OCI-M2 (cell line): ENCODE results near the gene MIB1.

ENCODE experiments used
- DNase-seq: peaks from one replicate; lab custom pipeline; 2025; ENCODE audit not compliant: unreplicated experiment; lab: John Stamatoyannopoulos, UW

MIB1 gene

GRCh38 chr18:21868770-21869169 is 128.2 kb downstream of the MIB1 start:
- DNase-seq: no peak

DNA sequence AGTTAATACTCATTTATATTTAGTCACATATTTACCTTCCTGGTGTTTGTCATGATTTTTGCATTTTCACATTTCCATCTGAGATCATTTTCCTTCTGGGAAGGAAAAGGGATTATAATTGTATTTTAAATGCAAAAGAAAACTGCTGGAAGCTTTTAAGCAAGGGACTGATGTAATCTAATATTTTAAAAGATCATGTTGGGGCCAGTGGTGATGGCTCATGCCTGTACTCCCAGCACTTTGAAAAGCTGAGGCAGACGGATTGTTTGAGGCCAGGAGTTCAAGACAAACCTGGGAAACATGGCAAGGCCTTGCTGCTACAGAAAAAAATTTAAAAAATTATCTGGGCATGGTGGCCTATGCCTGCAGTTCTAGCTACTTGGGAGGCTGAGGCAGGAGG is 149.0 kb downstream of the MIB1 start:
- no peak for DNase-seq

- no peak for DNase-seq
Observed at GRCh38 chr18:21894619-21895367, 154.2 kb downstream of the MIB1 start.

DNA sequence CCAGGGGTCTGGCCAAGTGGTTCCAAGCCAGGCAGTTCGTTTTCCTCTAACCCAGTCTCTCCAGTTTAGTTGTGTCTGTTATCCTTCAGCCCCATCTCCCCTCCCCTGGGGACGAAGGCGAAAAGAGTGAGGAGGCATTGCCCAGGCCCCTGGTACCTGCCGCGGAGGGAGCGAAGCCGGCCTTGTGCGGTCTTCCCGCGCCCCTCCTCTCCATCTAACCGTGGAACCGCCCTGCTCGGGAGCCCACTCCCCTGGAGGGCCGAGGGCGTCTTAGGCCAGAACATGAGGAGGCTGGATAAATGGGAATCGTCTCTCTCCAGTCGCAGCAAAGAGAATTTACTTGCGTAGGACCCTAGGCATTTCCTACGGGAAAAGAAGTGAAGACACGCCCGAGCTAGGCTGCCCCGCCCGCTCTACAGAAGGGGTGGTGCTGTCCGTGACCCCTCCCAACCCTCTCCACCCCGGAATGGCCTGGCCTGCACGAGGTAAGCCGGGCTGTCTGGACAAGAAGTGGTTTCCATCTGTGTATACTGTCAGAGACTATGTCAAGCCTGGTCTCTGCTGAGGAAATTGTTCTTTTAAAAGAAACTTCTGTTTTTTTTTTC is 156.2 kb downstream of the MIB1 start:
- no peak for DNase-seq

GRCh38 chr18:21897811-21898210 is 157.2 kb downstream of the MIB1 start:
- peak; percentile 30 for DNase-seq

GRCh38 chr18:21900605-21901352 is 160.2 kb downstream of the MIB1 start:
- no peak for DNase-seq

DNA sequence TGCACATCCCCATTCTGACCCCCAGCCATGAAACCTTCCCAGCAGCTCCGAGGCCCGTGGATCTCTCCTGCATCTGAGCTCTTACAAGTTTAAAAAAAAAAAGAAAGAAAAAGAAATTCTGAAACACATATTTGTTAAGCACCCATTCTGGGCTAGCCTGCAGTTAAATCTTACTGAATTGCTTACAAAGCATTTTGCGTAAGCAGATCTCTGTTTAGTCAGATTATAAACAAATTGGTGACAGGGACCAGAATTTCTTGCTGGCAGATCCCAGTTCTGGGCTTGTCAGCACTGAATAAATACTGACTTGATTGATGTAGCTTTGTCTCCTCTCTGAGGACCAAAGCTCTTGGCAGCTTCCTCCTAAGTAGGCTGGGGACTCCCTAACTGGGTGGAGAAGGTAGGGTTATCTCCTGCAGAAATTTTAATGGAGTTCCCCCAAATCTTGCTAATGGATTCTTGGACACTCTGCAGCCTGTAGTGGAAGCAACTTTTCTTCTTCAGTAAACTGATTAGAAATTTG is 160.9 kb downstream of the MIB1 start:
- DNase-seq: no peak

GRCh38 chr18:21903709-21904108 is 163.1 kb downstream of the MIB1 start:
- no peak for DNase-seq

DNA sequence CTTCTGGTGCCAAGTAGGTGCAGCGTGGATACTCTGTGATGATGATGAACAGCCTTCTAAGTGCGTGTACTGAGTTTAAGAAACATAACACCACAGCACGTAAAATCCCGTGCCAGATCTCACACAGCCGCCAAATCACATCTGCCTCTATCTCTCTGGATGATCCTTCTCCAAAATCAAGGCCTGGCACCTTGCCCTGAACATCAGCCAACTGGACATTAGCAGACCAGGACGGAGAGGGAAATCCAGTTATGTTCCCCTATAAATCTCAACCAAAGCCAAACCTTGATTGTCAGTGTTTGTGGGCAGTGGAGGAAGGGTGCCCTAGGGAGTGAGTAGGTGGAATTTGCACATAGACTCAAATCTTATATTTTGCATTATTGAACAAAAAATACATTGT is 164.3 kb downstream of the MIB1 start:
- DNase-seq: no peak

DNA sequence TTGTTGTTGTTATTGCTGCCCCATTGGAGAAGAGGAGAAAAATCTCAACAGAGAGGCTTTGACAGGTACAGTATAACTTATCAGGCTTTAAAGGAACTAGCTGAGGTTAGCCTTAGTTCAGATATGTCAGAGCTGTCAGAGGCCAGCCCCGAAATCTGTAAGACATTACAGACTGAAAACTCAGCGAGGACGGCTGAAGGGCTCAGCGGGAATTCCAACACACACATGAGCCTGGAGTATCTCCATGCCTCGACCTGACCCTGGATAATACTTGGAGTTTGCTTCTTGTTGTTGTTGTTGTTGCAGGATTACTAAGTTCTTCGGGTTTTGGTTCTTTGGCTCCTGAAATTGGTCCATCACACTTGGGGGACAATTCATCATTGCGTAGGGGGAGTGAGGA is 166.9 kb downstream of the MIB1 start:
- DNase-seq: no peak

- no peak for DNase-seq
Observed at GRCh38 chr18:21908711-21909110, 168.1 kb downstream of the MIB1 start.

GRCh38 chr18:21910906-21911305 is 170.3 kb downstream of the MIB1 start:
- no peak for DNase-seq

- DNase-seq: no peak
Observed at GRCh38 chr18:21911551-21911950, 171.0 kb downstream of the MIB1 start.

DNA sequence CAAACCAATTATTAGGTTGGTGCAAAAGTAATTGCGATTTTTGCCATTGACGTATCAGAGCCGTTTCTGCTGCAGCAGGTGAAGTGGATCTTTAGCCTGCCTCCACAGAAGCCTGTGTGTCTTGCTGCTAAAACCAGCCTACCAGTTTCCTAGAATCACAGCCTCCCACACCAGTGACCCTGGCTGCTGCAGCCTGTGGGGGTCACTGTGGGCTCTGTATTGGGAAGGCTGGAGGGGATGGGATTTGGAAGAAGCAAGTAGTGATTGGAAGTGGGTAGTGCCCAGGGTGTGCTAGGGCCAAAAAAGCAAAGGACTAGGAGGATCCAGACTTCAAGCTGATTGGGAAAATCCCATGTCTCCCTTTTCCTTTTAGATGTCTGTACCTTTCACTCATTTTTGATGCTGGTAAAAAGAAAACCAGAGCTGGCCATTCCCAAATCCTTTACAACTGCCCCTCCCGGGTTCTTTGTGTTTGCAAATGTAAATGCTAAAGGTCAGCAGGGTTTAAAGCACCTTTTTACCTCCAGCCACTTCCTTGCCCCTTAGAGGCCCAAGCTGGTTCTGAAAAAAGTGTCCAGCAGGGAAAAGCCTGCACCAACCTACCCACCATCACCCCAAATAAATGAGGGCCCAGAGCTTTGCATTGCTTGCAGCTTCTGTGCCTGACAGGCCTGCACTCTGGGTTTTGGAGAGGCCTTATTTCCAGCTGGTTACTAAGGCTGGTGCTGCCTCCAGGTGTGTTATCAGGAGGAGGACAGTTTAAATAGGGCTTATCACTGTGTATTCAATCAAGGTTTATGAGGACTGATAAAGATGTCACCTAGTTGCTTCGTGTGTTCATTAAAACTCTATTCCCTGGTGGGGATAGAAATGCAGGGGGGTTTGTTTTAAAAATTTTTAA is 172.0 kb downstream of the MIB1 start:
- DNase-seq: no peak

GRCh38 chr18:21914739-21915319 is 174.2 kb downstream of the MIB1 start:
- DNase-seq: no peak

- DNase-seq: no peak
Observed at GRCh38 chr18:21915546-21915945, 175.0 kb downstream of the MIB1 start.

DNA sequence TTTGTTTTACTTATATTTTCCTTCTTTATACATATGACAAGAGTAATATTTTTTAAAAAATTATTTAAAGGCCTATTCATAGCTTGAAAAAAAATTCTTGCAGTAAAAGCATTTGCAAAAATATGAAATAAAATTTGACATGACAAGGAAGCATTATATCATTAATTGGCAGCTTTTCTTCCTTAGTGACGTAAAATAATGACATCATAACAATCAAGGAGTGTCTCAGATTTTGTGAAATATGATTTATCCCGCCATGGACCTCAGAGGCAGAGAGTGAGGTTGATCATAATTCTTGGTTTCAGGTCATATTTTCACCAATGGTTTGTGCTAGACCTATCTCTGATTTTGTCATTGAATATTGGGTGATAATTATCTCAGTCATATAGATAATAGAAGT is 176.0 kb downstream of the MIB1 start:
- no peak for DNase-seq

GRCh38 chr18:21918693-21919092 is 178.1 kb downstream of the MIB1 start:
- no peak for DNase-seq
